Dedifferentiated amniotic fluid mesenchymal stem cell (primary cell): ENCODE results near the gene RSAD2.

Source experiments
- DNase-seq: peaks from one replicate; pipeline ENCODE4 v3.0.0-alpha.2; 2016; ENCODE audit errors: extremely low spot score

RSAD2 gene

DNA sequence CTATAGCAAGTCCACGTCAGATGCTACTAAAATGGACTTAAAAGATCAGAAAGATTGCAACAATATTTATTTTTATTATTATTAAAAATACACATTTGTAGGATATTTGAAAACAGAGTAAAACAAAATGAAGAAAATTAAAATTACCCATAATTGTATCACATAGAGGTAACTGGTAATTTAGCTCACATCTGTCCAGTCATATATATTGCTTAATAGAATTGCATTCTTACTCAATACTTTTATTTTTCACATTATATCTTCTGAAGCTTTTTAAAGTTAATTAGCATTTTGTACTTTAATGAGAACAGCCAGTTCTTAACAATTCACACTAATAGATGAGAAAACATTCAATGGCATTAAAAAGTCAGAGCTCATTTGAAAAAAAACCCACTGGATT is 28.1 kb downstream of the RSAD2 start:
- no peak for DNase-seq

DNA sequence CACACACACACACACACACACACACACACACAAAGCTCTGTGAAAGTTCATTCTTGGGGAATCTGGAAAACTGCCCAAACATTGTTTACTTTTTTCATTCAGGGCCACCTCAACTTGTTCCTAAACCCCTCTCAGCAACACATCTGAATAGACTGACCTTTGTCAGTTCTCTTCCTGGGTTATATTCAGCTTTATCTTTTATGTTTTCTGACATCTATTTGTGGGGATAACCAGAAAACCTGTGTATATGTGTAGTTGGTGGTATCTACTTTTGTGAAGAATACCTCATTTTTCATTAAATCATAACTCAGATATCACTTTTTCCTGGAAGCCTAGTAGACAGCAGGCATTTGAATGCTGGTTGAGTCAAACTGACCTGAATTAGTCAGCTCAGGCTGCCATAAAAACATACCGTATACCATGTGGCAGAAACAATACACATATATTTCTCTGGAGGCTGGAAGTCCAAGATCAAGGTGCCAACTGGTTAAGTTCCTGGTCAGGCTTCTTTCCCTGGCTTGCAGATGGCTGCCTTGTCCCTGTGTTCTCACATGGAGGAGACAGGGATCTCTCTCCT is 28.7 kb downstream of the RSAD2 start:
- no peak for DNase-seq

DNA sequence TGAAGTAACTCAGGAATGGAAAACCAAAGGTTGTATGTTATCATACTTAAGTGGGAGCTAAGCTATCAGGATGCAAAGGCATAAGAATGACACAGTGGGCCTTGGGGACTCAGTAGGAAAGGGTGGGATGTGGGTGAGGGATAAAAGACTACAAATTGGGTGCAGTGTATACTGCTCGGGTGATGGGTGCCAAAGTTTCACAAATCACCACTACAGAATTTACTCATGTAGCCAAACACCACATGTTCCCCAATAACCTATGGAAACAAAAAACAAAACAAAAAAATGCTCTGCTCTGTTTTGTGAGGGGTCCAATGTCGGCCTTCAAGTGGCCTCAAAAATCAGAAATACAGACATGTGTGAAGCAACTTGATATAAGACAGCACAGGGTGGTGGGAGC is 30.7 kb downstream of the RSAD2 start:
- DNase-seq: no peak

DNA sequence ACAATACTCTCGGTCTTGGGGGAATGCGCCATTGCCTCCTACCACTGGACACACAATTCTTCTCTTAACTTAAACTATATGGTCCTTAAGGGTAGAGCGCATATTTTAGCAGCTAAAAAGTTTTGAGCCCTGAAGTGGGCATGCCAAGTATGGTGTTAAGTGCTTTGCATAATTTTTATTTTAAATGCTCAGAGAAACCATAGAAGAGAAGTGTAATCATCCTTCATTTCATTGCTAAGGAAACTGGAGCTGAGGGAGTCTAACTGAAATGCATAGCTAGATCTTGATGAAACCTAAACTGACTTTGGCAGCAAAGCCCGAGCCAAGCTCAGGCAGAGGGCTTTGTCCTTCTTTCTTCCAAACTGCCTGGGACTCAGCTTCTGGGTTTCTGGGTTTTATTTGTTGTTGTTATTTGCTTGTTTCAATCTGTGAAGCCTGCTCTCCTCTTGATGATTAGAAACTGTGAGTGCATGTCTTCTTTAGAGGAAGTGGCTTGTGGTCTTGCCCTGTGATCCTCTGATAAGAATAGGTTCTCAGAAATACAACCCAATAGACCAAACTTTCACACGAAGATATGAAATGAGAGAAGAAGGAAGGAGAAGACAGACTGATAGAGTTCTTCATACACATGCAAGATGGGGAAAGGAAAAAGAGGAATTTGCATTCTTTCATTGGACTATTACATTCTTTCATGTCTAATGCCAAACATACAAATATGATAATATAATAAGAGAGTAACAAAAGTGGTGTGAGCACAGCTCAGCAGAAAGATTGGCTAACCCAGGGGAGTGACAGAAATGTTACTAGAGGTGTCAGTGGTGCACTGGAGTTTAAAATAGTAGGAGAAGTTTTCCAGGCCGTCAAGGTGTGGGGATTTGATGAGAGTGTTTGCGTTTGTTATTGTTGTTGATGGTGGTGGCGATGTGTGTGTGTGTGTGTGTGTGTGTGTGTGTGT is 32.1 kb downstream of the RSAD2 start:
- no peak for DNase-seq

DNA sequence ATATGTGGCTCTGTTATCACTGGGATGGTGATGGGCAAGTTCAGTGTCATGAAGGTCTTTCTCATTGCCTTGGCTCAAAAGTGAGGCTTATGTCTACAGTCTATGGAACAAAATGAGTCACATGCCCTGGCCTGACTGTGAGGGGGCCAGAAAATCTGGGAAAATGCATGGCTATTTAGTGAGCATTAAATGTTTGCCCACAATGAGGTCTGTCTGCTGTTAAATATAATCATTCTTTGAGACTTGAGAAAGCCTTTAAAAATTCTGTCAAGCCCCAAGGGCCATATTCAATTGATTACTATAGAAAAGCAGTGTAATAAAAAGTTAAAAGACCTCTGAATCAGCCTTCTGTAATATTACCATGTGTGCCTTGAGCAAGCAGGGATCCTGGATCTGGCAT is 34.1 kb downstream of the RSAD2 start:
- no peak for DNase-seq

DNA sequence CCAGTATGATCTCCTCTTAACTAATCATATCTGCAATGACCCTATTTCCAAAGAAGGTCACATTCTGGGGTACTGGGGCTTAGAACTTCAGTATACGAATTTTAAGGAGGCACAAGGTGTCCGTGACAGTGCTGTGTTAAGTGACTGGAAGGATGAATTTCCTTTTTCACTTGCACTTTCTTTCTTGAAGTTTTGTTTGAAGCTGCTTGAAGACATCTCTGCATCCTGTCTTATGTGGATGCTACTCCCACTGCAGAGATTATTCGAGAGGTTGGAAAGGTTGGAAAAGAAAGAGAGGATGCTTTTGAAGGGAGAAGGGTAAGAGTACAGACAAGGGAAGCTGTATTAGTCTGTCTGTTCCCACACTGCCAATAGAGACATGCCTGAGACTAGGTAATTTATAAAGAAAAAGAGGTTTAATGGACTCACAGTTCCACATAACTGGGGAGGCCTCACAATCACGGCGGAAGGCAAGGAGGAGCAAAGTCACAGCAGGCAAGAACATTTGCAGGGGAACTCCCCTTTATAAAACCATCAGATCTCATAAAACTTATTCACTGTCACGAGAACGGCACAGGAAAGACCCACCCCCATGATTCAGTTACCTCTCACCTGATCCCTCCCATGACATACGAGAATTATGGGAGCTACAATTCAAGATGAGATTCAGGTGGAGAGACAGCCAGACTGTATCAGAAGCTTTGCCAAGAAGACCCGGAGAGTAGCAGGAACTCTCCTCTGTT is 36.0 kb downstream of the RSAD2 start:
- DNase-seq: no peak

DNA sequence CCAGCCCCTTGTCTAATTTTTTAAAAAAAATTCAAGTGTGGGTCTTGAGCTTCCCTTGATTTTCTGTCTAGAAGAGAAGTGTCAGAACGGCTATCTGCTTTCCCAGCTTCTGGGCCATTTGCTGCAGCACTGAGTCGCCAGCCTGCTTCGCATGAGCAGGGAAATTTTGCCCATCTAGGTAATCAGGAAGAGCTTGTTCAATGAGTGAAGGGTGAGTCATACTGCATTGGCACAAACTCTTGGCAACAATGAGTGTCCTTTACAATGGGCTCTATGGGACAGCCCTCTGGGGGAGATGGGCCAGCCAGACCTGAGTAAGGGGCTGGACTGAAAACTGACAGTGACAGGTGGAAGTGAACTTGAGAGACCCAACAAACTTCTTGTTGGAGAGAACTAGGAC is 37.3 kb downstream of the RSAD2 start:
- DNase-seq: no peak

DNA sequence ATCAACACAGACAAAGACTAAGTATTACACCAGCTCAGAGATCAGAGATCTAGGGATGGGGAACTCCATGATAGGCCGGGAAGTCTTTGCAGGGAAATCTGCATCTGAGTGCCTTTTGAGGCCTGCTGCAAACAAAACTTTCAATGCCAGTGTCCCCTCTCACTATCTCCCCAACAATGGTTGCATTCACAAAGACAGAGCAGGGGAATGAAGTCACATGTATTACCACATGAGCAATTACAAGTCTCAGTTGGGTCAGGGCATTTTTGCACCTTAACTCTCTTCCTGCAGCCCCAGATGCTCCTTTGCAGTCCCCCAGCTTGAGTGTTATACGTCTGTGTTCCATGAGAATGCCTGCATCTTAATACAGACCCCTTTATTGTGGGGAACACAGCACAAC is 37.8 kb downstream of the RSAD2 start:
- no peak for DNase-seq

DNA sequence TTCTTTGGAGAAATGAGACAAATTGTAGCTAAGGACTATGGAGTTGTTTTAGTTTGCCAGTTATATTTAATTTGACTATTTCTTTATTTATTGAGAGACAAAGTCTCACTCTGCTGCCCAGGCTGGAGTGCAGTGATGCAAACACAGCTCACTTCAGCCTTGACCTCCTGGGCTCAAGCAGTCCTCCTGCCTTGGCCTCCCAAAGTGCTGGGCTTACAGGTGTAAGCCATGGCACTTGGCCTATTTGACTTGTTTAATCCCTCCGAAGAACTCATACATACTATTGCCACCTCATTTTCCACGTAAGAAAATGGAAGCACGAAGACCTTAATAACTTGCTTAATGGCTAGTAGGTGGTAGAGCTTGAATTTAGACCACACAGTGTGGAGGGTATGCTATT is 38.6 kb downstream of the RSAD2 start:
- DNase-seq: no peak

DNA sequence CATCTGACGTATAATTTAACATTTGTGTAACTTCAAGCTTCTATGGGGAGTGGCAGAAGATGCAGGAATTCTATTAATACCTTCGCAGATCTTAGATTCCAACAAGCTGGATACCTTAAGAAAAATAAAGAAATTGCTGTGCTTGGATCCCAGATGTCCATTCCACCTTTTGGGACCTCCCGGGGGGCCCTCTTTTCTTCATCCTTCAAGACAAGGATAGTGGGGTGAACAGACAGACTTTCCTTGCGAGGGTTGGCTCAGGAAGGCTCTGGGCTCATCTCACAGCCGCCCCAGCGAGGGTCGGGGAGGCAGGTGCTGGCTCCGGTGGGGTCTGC is 39.1 kb downstream of the RSAD2 start:
- DNase-seq: no peak

DNA sequence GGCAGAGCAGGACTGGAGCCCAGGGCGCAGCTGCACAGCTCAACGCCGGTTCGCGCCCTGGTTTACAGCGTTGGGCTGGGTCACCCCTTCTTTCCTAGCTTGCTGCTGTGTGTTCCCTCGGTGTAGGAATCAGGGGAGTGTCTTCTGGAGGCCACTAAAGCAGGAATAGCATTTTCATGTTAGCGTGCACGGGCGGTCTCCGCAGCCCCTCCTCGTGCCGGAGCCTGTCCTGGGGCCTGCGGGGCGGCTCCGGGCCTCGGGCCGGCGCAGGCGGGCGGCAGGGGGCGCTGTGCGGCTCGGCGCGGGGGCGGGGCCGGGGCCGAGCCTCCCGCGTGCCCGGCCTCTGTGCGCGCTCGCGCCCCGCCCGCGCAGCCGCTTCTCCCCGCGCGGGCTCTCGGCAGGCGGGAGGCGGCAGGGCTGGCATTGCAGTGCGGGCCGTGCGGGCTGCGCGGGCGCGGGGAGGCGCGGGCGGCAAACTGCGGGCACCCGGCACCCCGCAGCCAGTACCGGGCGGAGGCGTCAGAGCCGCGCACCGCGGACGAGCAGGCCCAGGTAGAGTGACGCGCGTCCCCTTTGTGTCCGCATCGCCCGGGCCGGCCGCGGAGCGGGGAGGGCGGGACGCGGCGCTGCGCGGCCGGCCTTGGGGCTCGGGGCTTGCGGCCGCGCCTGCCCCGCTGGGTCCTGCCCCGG is 39.6 kb downstream of the RSAD2 start, which contains the start of gene RNF144A:
RNF144A (plus strand) TSS at position 342 of the 690 bp plus-strand sequence. CDS start 79,515 bp downstream, outside the sequence.
- peak; percentile 22 for DNase-seq

DNA sequence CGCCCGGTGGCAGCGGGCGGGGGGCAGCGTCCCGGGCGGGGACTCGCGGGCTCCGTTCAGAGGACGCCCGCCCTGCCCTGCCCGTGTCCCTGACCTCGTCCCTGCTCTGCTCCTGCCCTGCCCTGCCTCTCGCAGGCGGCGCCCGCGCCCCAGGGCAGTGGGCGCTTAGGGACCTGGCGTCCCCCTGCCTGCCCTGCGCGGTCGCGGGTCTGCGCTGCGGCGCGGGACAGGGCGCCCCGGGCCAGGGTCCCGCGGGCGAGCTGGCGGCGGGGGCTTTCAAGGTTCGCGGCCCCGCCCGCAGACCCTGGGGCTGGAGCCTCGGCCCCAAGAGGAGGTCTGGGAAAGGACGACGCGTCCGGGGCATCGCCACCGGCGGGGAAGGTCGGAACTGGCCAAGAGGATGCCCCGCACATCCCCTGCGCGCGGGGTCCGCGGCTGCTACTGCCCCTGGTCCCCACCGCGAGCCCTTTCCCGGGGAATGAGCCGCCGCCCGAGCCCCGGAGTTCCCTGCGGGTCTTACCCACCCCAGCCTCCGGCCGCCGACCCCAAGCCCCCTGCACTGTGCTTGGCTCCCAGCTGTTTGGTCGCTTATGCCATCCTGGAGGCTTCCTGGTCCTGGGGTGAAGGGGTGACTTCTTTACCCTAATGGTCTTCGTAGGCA is 40.3 kb downstream of the RSAD2 start:
- DNase-seq: no peak

DNA sequence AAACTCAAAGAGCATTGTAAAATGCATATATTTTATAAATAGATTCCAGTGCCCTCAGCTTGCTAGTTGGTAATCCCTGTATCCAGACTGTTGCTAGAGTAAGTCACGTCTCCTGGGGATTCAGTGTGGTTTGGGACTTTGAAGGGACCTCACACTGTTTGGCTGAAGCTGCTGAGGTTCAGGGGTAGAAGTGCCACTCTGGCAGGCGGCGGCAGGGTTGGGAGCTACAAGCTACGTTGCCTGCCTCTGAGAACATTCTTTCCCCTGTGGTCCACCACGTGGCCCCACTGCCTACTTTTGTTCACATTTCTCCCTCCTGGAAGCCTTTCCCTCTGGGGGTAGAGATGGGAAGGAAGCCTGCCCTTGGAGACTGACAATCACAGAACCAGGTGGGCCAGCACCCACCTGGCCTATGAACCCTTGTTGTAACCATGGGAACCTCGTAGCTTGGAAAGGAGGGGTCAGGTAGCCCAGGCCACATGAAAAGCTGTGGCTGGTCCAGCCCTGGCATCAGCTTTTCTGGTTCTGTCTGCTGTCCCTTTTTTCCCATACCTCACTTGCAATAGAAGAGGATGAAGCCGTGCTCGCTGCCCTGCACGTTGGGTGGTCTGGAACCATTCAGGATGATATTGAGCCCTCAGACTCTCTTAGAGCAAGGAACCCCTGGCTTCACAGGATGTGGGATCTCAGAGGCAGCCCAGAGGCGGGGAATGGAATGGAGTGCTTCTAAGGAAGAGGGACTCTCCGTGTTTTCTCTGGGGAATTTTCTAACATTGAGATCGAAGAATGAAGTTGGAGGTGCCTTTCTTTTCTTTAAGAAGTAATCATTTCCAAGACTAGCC is 42.5 kb downstream of the RSAD2 start:
- DNase-seq: no peak

DNA sequence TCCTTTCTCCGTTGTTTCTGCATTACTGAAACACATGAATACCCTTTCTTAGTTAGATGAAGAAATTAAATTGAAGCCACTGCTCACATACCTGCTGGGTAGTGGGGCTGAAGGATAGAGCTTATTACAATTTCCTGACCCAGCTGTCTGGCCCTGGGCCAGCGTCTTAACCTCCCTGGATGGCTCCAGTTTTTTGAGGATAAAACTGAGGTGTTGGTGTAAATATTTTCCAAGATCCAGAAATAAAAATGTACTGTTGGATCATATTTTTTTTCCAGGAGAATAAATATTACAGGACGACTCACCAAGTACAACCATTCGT is 43.1 kb downstream of the RSAD2 start:
- DNase-seq: no peak

DNA sequence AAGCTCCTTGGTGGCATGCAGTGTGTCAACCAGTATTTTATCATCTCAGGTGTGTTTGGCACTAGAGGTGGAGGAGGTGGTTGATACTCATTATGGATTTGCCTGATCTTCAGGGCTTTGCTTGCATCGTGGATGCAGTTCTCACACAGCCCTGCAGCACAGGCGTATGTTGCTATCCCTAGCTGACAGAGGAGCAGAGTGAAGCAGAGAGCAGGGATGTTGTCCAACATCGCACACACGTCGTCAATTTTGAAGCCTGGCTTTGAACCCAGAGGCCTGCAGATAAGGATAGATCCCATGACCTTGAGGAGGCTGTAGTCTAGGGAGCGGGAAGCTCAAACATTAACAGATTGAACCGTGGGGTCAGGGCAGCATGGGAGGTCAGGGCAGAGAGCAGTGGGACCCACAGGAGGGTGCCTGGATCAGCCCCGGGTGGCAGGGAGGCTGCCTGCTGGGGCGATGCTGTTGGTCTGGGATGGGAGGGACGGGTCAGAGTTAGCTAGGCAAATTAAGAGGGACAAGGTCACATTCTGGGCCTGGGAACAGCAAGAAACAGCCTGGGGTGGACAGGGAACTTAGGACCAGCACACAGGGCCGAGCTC is 43.8 kb downstream of the RSAD2 start:
- DNase-seq: no peak

DNA sequence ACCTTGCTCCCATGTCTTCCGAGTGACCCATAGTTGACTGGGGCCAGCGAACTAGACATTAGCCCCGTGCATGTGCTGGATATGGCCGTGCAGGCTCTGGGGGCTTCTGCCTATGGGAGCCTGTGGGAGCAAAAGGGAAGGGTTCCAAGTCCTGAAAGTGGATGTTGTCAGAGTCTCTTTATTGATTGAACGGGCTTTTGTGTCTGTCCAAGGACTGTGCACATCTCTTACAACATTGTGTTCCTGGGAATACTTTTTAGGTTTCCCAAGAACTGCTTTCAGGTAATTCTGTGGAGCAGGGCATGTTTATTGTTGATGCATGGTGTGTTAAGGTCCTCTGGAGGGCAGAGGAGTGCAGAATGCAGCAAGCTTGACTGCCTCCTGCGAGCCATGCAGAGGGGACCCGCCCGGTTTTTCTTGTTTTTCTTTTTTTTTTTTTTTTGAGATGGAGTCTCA is 44.7 kb downstream of the RSAD2 start:
- no peak for DNase-seq

DNA sequence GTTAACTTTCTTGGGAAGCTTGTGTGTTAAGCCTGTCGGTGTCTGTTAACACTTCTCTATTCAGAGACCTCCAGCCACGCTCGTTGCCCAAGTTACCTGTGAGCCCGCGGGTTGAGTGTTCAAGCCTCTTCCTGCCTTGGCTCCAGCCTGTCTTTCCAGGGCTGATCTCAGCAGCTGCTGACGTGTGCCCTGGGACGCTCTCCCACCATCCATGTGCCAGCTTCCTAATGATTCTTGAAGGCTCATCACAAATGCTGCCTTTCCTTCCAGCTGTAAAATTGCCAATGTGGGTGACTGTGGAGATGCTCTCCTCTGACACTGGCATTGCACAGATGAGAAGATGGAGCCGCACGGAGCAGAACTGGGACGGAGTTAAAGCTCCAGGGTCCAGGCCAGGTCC is 45.7 kb downstream of the RSAD2 start:
- DNase-seq: no peak

DNA sequence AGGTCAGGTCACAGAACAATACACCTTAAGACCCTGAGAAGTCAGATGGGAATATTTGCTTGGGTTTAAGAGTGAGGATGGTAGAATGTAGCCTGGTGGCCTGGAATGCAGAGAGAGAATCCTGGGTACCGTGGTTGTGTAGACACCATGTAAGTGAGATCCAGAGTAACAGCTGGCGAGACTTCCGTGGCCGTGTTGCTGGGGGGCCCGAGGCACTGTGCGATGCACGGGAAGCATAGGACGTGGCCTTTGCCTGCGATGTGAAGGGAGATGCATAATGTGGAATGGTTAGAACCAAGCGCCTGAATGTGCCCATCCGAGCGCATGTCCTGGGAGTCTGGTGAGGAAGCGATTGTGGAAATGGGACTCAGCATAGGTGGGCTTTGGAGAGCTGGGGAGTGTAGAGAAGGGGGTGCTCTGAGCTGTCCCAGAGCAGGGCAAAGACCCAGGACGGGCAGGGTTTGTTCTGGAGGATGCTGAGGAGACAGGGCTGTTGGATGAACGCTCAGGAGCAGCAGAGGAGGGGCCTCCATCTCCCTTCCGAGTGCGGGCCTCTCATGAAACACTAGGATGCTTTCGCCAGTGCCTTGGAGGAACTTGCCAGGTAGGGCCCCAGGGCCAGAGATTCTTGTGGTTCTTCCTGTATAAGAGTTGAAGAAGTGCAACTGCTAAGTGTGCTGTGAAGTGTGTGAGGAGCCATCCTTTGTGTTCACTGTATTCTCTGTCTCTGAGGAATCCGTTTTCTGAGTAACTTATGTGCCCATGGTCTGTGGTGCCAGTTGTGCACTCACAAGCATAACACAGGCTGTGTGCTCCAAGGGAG is 46.7 kb downstream of the RSAD2 start:
- DNase-seq: no peak

DNA sequence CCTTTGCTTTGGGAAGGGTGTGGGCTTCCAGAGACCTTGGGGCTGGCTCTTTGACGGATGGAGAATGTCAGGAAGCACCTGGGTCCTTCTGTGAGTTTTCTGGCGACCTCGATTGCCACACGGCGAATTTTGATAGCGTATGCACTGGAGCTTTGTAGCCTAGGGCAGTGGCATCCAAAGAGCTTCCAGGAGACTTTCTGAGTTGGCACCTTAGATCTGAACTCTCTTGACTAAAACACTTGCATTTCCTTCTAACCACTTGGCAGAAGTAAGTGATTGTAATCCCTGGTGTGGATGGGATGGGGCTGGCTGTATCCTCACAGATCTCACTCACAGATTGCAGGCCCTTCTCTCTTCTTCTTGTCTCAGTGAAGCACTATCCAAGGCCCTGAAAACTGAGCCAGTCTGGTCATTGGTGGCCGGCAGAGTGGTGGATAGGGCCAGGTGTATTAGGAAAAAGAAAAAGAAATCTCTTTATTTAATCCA is 47.4 kb downstream of the RSAD2 start:
- no peak for DNase-seq
